H1 (cell line): ENCODE measurements around the gene AMPH. TPM values are rescaled to one million over a fixed set of nuclear protein-coding genes. Genes with fewer than 3 reads are reported as not detected.

Source experiments
- ATF2 ChIP-seq: IDR thresholded peaks from 2 replicates; pipeline ENCODE4 v1.6.1; 2012; ENCODE audit warnings: low read length, inconsistent platforms
- ATF3 ChIP-seq: IDR thresholded peaks from 2 replicates; pipeline ENCODE4 v1.6.1; 2011; ENCODE audit warnings: low read depth, mild to moderate bottlenecking, low read length; ENCODE audit not compliant: insufficient read depth
- BACH1 ChIP-seq: IDR thresholded peaks from 2 replicates; pipeline ENCODE4 v1.6.1; 2012; ENCODE audit warnings: low read length, improper control_type of control experiment
- CHD2 ChIP-seq: IDR thresholded peaks from 2 replicates; pipeline ENCODE4 v1.6.1; 2012; ENCODE audit warnings: low read length, improper control_type of control experiment
- CREB1 ChIP-seq: IDR thresholded peaks from 2 replicates; pipeline ENCODE4 v1.6.1; 2012; ENCODE audit warnings: inconsistent platforms
- CTCF ChIP-seq, 3 experiments: IDR thresholded peaks; 1 replicate in 2 of 3; 2 replicates in 1 of 3; pipeline versions ENCODE4 v1.5.1 to v1.6.1; 2011; ENCODE audit warnings: low read length in 3 of 3, mild to moderate bottlenecking in 3 of 3, inconsistent platforms in 2 of 3, low read depth in 1 of 3, moderate library complexity in 1 of 3; ENCODE audit not compliant: insufficient read depth in 1 of 3; ENCODE audit errors: control extremely low read depth in 1 of 3
- E2F6 ChIP-seq: IDR thresholded peaks from 2 replicates; pipeline ENCODE4 v1.6.1; 2012; ENCODE audit warnings: inconsistent platforms
- FOSL1 ChIP-seq: IDR thresholded peaks from 2 replicates; pipeline ENCODE4 v1.6.1; 2011; ENCODE audit warnings: mild to moderate bottlenecking, low read depth, low read length, moderate library complexity; ENCODE audit not compliant: insufficient read depth
- GABPA ChIP-seq: IDR thresholded peaks from 2 replicates; pipeline ENCODE4 v1.6.1; 2011; ENCODE audit warnings: mild to moderate bottlenecking, low read length, moderate library complexity, borderline replicate concordance; ENCODE audit not compliant: insufficient read depth
- HDAC6 ChIP-seq: IDR thresholded peaks from one replicate; pipeline ENCODE4 v1.7.1; 2012; ENCODE audit warnings: low read depth, mild to moderate bottlenecking, inconsistent platforms, low read length, moderate library complexity
- JUN ChIP-seq: IDR thresholded peaks from 2 replicates; pipeline ENCODE4 v1.6.1; 2011; ENCODE audit warnings: low read depth, mild to moderate bottlenecking, improper control_type of control experiment, low read length
- JUND ChIP-seq: IDR thresholded peaks from 2 replicates; pipeline ENCODE4 v1.6.1; 2011; ENCODE audit warnings: mild to moderate bottlenecking, improper control_type of control experiment, low read length
- MAFK ChIP-seq: IDR thresholded peaks from 2 replicates; pipeline ENCODE4 v1.6.1; 2012; ENCODE audit warnings: low read depth, mild to moderate bottlenecking, improper control_type of control experiment, low read length
- NANOG ChIP-seq: IDR thresholded peaks from 2 replicates; pipeline ENCODE4 v1.6.1; 2011; ENCODE audit warnings: low read length, low read depth, mild to moderate bottlenecking, inconsistent platforms; ENCODE audit not compliant: insufficient read depth, poor library complexity, severe bottlenecking
- POLR2AphosphoS5 ChIP-seq: IDR thresholded peaks from 2 replicates; pipeline ENCODE4 v1.6.1; 2011; ENCODE audit warnings: low read depth, low read length
- SIX5 ChIP-seq: IDR thresholded peaks from 2 replicates; pipeline ENCODE4 v1.6.1; 2011; ENCODE audit warnings: mild to moderate bottlenecking, low read depth, low read length
- SRF ChIP-seq: IDR thresholded peaks from 2 replicates; pipeline ENCODE4 v1.6.1; 2011; ENCODE audit warnings: mild to moderate bottlenecking, low read depth, low read length, moderate library complexity
- TAF1 ChIP-seq: IDR thresholded peaks from 2 replicates; pipeline ENCODE4 v1.6.1; 2011; ENCODE audit warnings: mild to moderate bottlenecking, low read depth, low read length
- TAF7 ChIP-seq: optimal IDR thresholded peaks from 2 replicates; pipeline ENCODE3; 2011; ENCODE audit warnings: low read depth, mild to moderate bottlenecking, inconsistent platforms, low read length, moderate library complexity, borderline replicate concordance
- ZNF274 ChIP-seq: IDR thresholded peaks from 2 replicates; pipeline ENCODE4 v1.7.0; 2012; ENCODE audit warnings: low read length, borderline replicate concordance; ENCODE audit errors: extremely low read depth
- polyA plus RNA-seq, 7 experiments: library from polyadenylated mRNA; depleted of rRNA in 3 of 7; stranded (reverse) in 5 of 7; unstranded in 2 of 7; fragments of >200 nt in 5 of 7; fragments of 200-250 nt in 2 of 7; gene quantifications; 1 replicate in 5 of 7; 2 replicates in 1 of 7; 4 replicates in 1 of 7; pipeline versions ENCODE4 v1.2.1 to v1.2.3, GENCODE V29; 2011 to 2013; ENCODE audit warnings: missing spikeins in 2 of 7, mixed read lengths in 2 of 7
- total RNA-seq: library from RNA; stranded (reverse); fragmentation: NEBNext Ultra II Directional; extraction: Animal tissue kit (Norgen Biotek cat#: 25700); gene quantifications from 2 replicates; pipeline ENCODE4 v1.2.1, GENCODE V29; 2021

AMPH gene
- total and polyA plus RNA-seq, 2 of the 8 experiments (the other 6 are each of a cell fraction or from before 2014, with no cell fraction given): 7.3 to 12.2 TPM

GRCh38 chr7:38335492-38336147, 295.6 kb downstream of the AMPH start (continued):
- TF ChIP-seq ATF2 (no peak), ATF3 (0 out of 2 replicates have a peak, but pooled peaks have one; percentile 23), SIX5 (no peak), FOSL1 (no peak), CTCF (IDR thresholded peaks at IDR 0.05; ENCODE audit: control extremely low read depth in 1 of 3, insufficient read depth in 1 of 3, low read depth in 1 of 3, low read length in 3 of 3) (peak; percentile 96 to 100 (median 99)), TAF1 (no peak), MAFK (no peak), CHD2 (no peak), TAF7 (no peak), JUND (no peak), ZNF274 (no peak), E2F6 (peak; percentile 39), NANOG (no peak), GABPA (no peak), SRF (no peak), HDAC6 (no peak), BACH1 (no peak), JUN (no peak), CREB1 (peak; percentile 16; the same call in 1 of the 2 replicates), POLR2AphosphoS5 (peak; percentile 25; the same call in 1 of the 2 replicates)
